ENCODE measurements around the gene BLNK.

GRCh38 chr10:96153070-96153469 is 118.3 kb downstream of the BLNK start:
- TF ChIP-seq CTCF (IDR thresholded peaks at IDR 0.05) (no peak), POLR2A (IDR thresholded peaks at IDR 0.05) (no peak), POLR2AphosphoS5 (IDR thresholded peaks at IDR 0.05) (no peak), EP300 (IDR thresholded peaks at IDR 0.05) (no peak)

Data from stomach (tissue), 4 donors.